WTC11 (cell line): ENCODE measurements around the gene PLD1.

Experiments used
- CTCF ChIP-seq: fragments of 200-600 bp; IDR thresholded peaks from 2 replicates; pipeline ENCODE4 v1.8.0; 2022; ENCODE audit warnings: antibody characterized with exemption
- FOXJ3 ChIP-seq: sonication (generic); formaldehyde crosslinking; IDR thresholded peaks from 2 replicates; pipeline ENCODE4 v1.9.0; 2021; ENCODE audit warnings: missing genetic modification reagents, mild to moderate bottlenecking, borderline replicate concordance
- GABPB1 ChIP-seq: sonication (generic); formaldehyde crosslinking; IDR thresholded peaks from 2 replicates; pipeline ENCODE4 v1.8.1; 2023; ENCODE audit warnings: mild to moderate bottlenecking, missing genetic modification reagents
- NFE2L1 ChIP-seq: sonication (generic); formaldehyde crosslinking; IDR thresholded peaks from 2 replicates; pipeline ENCODE4 v1.8.1; 2023; ENCODE audit warnings: missing genetic modification reagents
- NFYB ChIP-seq: sonication (generic); formaldehyde crosslinking; conservative IDR thresholded peaks from 2 replicates; pipeline ENCODE4 v1.8.0; 2022; ENCODE audit warnings: low read depth, missing genetic modification reagents
- NR1H2 ChIP-seq: sonication (generic); formaldehyde crosslinking; IDR thresholded peaks from 2 replicates; pipeline ENCODE4 v1.9.0; 2021; ENCODE audit warnings: mild to moderate bottlenecking, moderate library complexity, missing genetic modification reagents
- OVOL2 ChIP-seq: fragments of 250-450 bp; sonication (Bioruptor Pico); IDR thresholded peaks from 2 replicates; pipeline ENCODE4 v1.9.0; 2021; ENCODE audit warnings: mild to moderate bottlenecking, borderline replicate concordance
- SP1 ChIP-seq: sonication (generic); formaldehyde crosslinking; conservative IDR thresholded peaks from 2 replicates; pipeline ENCODE4 v1.8.1; 2022; ENCODE audit warnings: missing genetic modification reagents
- USF1 ChIP-seq: sonication (generic); formaldehyde crosslinking; IDR thresholded peaks from 2 replicates; pipeline ENCODE4 v1.8.0; 2022; ENCODE audit warnings: mild to moderate bottlenecking, missing genetic modification reagents
- ZNF281 ChIP-seq: sonication (generic); formaldehyde crosslinking; IDR thresholded peaks from 2 replicates; pipeline ENCODE4 v1.8.0; 2023; ENCODE audit warnings: mild to moderate bottlenecking, missing genetic modification reagents
- TF ChIP-seq, protein P1 (sequence below): sonication (generic); formaldehyde crosslinking; IDR thresholded peaks from 2 replicates; pipeline ENCODE4 v1.8.1; 2023; ENCODE audit warnings: mild to moderate bottlenecking, missing genetic modification reagents
- TF ChIP-seq, protein P2 (sequence below): sonication (generic); formaldehyde crosslinking; IDR thresholded peaks from 2 replicates; pipeline ENCODE4 v1.8.0; 2022; ENCODE audit warnings: mild to moderate bottlenecking, missing genetic modification reagents
- TF ChIP-seq, protein P3 (sequence below): sonication (generic); formaldehyde crosslinking; IDR thresholded peaks from 2 replicates; pipeline ENCODE4 v1.8.1; 2022; ENCODE audit warnings: missing genetic modification reagents, borderline replicate concordance
- TF ChIP-seq, protein P4 (sequence below): fragments of 250-450 bp; sonication (Bioruptor Pico); IDR thresholded peaks from 2 replicates; pipeline ENCODE4 v1.9.0; 2021; ENCODE audit warnings: mild to moderate bottlenecking

- TF ChIP-seq, protein P1, sequence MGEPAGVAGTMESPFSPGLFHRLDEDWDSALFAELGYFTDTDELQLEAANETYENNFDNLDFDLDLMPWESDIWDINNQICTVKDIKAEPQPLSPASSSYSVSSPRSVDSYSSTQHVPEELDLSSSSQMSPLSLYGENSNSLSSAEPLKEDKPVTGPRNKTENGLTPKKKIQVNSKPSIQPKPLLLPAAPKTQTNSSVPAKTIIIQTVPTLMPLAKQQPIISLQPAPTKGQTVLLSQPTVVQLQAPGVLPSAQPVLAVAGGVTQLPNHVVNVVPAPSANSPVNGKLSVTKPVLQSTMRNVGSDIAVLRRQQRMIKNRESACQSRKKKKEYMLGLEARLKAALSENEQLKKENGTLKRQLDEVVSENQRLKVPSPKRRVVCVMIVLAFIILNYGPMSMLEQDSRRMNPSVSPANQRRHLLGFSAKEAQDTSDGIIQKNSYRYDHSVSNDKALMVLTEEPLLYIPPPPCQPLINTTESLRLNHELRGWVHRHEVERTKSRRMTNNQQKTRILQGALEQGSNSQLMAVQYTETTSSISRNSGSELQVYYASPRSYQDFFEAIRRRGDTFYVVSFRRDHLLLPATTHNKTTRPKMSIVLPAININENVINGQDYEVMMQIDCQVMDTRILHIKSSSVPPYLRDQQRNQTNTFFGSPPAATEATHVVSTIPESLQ (CRISPR knock-in tag), result no peak
- TF ChIP-seq NFE2L1 (CRISPR knock-in tag) (no peak), NFYB (CRISPR knock-in tag) (no peak), CTCF (no peak), SP1 (CRISPR knock-in tag) (no peak), GABPB1 (CRISPR knock-in tag) (no peak), NR1H2 (no peak), FOXJ3 (CRISPR knock-in tag) (no peak), USF1 (CRISPR knock-in tag) (no peak), ZNF281 (CRISPR knock-in tag) (no peak), OVOL2 (CRISPR knock-in tag) (no peak)
- TF ChIP-seq, protein P2, sequence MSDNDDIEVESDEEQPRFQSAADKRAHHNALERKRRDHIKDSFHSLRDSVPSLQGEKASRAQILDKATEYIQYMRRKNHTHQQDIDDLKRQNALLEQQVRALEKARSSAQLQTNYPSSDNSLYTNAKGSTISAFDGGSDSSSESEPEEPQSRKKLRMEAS (CRISPR knock-in tag), result no peak
- TF ChIP-seq, protein P3, sequence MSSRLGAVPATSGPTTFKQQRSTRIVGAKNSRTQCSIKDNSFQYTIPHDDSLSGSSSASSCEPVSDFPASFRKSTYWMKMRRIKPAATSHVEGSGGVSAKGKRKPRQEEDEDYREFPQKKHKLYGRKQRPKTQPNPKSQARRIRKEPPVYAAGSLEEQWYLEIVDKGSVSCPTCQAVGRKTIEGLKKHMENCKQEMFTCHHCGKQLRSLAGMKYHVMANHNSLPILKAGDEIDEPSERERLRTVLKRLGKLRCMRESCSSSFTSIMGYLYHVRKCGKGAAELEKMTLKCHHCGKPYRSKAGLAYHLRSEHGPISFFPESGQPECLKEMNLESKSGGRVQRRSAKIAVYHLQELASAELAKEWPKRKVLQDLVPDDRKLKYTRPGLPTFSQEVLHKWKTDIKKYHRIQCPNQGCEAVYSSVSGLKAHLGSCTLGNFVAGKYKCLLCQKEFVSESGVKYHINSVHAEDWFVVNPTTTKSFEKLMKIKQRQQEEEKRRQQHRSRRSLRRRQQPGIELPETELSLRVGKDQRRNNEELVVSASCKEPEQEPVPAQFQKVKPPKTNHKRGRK (CRISPR knock-in tag), result no peak
- TF ChIP-seq, protein P4, sequence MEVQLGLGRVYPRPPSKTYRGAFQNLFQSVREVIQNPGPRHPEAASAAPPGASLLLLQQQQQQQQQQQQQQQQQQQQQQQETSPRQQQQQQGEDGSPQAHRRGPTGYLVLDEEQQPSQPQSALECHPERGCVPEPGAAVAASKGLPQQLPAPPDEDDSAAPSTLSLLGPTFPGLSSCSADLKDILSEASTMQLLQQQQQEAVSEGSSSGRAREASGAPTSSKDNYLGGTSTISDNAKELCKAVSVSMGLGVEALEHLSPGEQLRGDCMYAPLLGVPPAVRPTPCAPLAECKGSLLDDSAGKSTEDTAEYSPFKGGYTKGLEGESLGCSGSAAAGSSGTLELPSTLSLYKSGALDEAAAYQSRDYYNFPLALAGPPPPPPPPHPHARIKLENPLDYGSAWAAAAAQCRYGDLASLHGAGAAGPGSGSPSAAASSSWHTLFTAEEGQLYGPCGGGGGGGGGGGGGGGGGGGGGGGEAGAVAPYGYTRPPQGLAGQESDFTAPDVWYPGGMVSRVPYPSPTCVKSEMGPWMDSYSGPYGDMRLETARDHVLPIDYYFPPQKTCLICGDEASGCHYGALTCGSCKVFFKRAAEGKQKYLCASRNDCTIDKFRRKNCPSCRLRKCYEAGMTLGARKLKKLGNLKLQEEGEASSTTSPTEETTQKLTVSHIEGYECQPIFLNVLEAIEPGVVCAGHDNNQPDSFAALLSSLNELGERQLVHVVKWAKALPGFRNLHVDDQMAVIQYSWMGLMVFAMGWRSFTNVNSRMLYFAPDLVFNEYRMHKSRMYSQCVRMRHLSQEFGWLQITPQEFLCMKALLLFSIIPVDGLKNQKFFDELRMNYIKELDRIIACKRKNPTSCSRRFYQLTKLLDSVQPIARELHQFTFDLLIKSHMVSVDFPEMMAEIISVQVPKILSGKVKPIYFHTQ (CRISPR knock-in tag), result no peak
Observed at GRCh38 chr3:171602072-171602471, 208.2 kb downstream of the PLD1 start.
